C4-2B (cell line): ENCODE results near the gene ZCCHC2.

Experiments used
- CTCF ChIP-seq: fragments of 450-650 bp; conservative IDR thresholded peaks from 2 replicates; pipeline ENCODE4 v1.5.1; 2017; ENCODE audit warnings: mild to moderate bottlenecking
- ZFX ChIP-seq: fragments of 450-650 bp; IDR thresholded peaks from 2 replicates; pipeline ENCODE4 v1.6.1; 2017

GRCh38 chr18:62550746-62551145 is 27.9 kb downstream of the ZCCHC2 start:
- TF ChIP-seq CTCF (no peak), ZFX (no peak)
